GM13977 (cell line): ENCODE measurements around the gene PIGL.

Source experiments
- DNase-seq: peaks from one replicate; pipeline ENCODE4 v3.0.0; 2012; ENCODE audit warnings: low spot score
- CTCF ChIP-seq: IDR thresholded peaks from 2 replicates; pipeline ENCODE4 v1.5.1; 2012; ENCODE audit warnings: mild to moderate bottlenecking, control low read depth; ENCODE audit not compliant: insufficient read depth; ENCODE audit errors: extremely low read depth, missing control alignments
- in situ Hi-C: fragments of 300-500 bp; cut with MboI; formaldehyde crosslinking; loops from one replicate; pipeline ENCODE4 v1.12.0; 2022; ENCODE audit warnings: low sequenced_read_pairs, low pct_unique_long_range_greater_than_20kb, mixed read lengths, inconsistent platforms; ENCODE audit not compliant: unreplicated experiment

PIGL gene

GRCh38 chr17:16243801-16244567 is 27.0 kb downstream of the PIGL start:
- TF ChIP-seq CTCF, result no peak
- in situ Hi-C loops, result no loop called here
- no peak for DNase-seq

GRCh38 chr17:16247586-16247984 is 30.6 kb downstream of the PIGL start:
- no peak for DNase-seq
- TF ChIP-seq CTCF, result no peak
- in situ Hi-C loops, result no loop called here

GRCh38 chr17:16250635-16251034 is 33.6 kb downstream of the PIGL start:
- in situ Hi-C loops, result no loop called here
- TF ChIP-seq CTCF, result no peak
- DNase-seq, result no peak

- in situ Hi-C loops, result no loop called here
- TF ChIP-seq CTCF, result no peak
- DNase-seq, result no peak
Observed at GRCh38 chr17:16251043-16251442, 34.0 kb downstream of the PIGL start.

- in situ Hi-C loops, result no loop called here
- DNase-seq, result no peak
- TF ChIP-seq CTCF, result no peak
Observed at GRCh38 chr17:16251556-16251955, 34.5 kb downstream of the PIGL start.

- in situ Hi-C loops, result no loop called here
- no peak for TF ChIP-seq CTCF
- no peak for DNase-seq
Observed at GRCh38 chr17:16254773-16255400, 37.9 kb downstream of the PIGL start.
